ENCODE data around the gene DEXI. TPM values are rescaled to one million over a fixed set of nuclear protein-coding genes. Genes with fewer than 3 reads are reported as not detected.

Gene DEXI
- total and polyA plus RNA-seq, 12 donors = 52.6 to 303 (median 97.1) TPM

- WGBS, 4 donors = 92 to 97% (median 95%) methylated on average over 8 of the region's 8 CpGs
- no peaks in the 10 kb centered on the region for H3K4me1 ChIP-seq (replicated peaks in 1 of 2)
- intact Hi-C loops (cut with DNase I) = no loop called here
- no peak for DNase-seq
- peaks cover 0 to 9% of the 10 kb centered on the region in 2 donors for H3K36me3 ChIP-seq (replicated peaks in 1 of 2)
- no peak overlapping the region for H3K27ac ChIP-seq
- H3K4me3 ChIP-seq = no peak overlapping the region
- no peaks in the 10 kb centered on the region for H3K9me3 ChIP-seq (replicated peaks in 1 of 3)
- no peaks in the 10 kb centered on the region for H3K27me3 ChIP-seq
- TF ChIP-seq CTCF (IDR thresholded peaks at IDR 0.05) = no peak
- TF ChIP-seq POLR2A (IDR thresholded peaks at IDR 0.05) = no peak
These were observed 40.9 kb upstream of the DEXI start for GRCh38 chr16:10983159-10983558.

GRCh38 chr16:10982465-10983150, 40.3 kb upstream of the DEXI start:
- intact Hi-C loops (cut with DNase I) = no loop called here
- WGBS, 4 donors = 72 to 79% (median 75%) methylated on average over 15 of the region's 15 CpGs
- no peaks in the 10 kb centered on the region for H3K4me1 ChIP-seq (replicated peaks in 1 of 2)
- DNase-seq = no peak
- H3K4me3 ChIP-seq = no peak overlapping the region
- peaks cover 0 to 13% of the 10 kb centered on the region in 2 donors for H3K36me3 ChIP-seq (replicated peaks in 1 of 2)
- no peaks in the 10 kb centered on the region for H3K9me3 ChIP-seq (replicated peaks in 1 of 3)
- H3K27ac ChIP-seq = peak overlapping the region in 1 of 5 donors; percentile 32
- no peak for TF ChIP-seq POLR2A (IDR thresholded peaks at IDR 0.05)
- no peak for TF ChIP-seq CTCF (IDR thresholded peaks at IDR 0.05)
- no peaks in the 10 kb centered on the region for H3K27me3 ChIP-seq

- H3K36me3 ChIP-seq (replicated peaks in 1 of 2) = peaks cover 0 to 20% of the 10 kb centered on the region in 2 donors
- peak overlapping the region in 1 of 5 donors; percentile 32 for H3K27ac ChIP-seq
- no peaks in the 10 kb centered on the region for H3K27me3 ChIP-seq
- WGBS, 4 donors = 86 to 97% (median 88%) methylated on average over 4 of the region's 4 CpGs
- H3K4me3 ChIP-seq = no peak overlapping the region
- H3K4me1 ChIP-seq (replicated peaks in 1 of 2) = no peaks in the 10 kb centered on the region
- intact Hi-C loops (cut with DNase I) = no loop called here
- H3K9me3 ChIP-seq (replicated peaks in 1 of 3) = no peaks in the 10 kb centered on the region
- no peak for TF ChIP-seq CTCF (IDR thresholded peaks at IDR 0.05)
- no peak for TF ChIP-seq POLR2A (IDR thresholded peaks at IDR 0.05)
- no peak for DNase-seq
These were observed 39.5 kb upstream of the DEXI start for GRCh38 chr16:10981697-10982216.

GRCh38 chr16:10980813-10981212, 38.5 kb upstream of the DEXI start:
- WGBS, 4 donors = 90 to 97% (median 94%) methylated on average over 3 of the region's 3 CpGs
- no peaks in the 10 kb centered on the region for H3K27me3 ChIP-seq
- DNase-seq = no peak
- no peaks in the 10 kb centered on the region for H3K9me3 ChIP-seq (replicated peaks in 1 of 3)
- no peaks in the 10 kb centered on the region for H3K4me1 ChIP-seq (replicated peaks in 1 of 2)
- H3K4me3 ChIP-seq = no peak overlapping the region
- H3K27ac ChIP-seq = no peak overlapping the region
- intact Hi-C loops (cut with DNase I) = no loop called here
- H3K36me3 ChIP-seq (replicated peaks in 1 of 2) = peaks cover 0 to 20% of the 10 kb centered on the region in 2 donors
- TF ChIP-seq CTCF (IDR thresholded peaks at IDR 0.05) (no peak), POLR2A (IDR thresholded peaks at IDR 0.05) (no peak)

Measured in adrenal gland (tissue), 12 donors.